ENCODE results near the gene OR51B2.

OR51B2 gene

DNA sequence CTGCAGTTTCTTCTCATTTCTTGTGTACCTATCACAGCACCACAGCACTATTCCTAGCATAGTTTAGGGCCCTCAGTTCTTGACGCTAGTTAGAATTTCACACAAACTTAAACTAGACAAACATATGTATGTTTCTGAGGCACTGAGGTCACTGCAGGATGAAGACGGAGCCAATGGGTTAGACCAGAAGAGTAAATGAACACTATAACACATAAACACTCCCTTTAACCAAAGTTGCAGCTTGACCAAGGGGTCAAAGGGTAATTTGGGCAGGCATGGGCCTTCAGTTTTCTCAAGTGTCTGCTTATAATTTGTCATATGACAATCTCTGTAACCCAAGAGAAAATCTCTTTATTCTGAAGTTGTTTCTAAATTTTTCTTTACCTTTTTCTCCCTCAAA is 41.5 kb downstream of the OR51B2 start:
- POLR2A ChIA-PET = no interaction called here
- H3K27ac ChIP-seq (ENCODE audit: extremely low read depth, low read depth, low read length) = no peak overlapping the region
- CTCF ChIA-PET = no interaction called here

DNA sequence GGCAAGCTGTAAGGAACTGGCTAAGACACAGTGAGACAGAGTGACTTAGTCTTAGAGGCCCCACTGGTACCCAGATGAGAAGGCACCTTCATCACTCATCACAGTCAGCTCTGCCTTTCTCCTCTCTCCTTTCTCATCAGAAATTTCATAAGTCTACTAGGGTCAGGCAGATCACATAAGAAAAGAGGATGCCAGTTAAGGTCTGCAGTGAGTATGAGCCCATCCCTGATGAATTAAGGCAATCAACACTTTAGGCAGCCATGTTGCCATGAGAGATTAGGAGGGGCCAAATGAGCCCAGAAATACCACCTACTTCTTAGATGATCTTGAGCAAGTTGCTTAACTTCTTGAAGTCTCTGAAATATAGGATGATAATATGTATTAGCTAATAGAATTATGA is 42.5 kb downstream of the OR51B2 start:
- no peak for TF ChIP-seq ZNF132 (tag by site-specific recombination; IDR thresholded peaks at IDR 0.05; ENCODE audit: borderline replicate concordance)
- TF ChIP-seq, protein P1, sequence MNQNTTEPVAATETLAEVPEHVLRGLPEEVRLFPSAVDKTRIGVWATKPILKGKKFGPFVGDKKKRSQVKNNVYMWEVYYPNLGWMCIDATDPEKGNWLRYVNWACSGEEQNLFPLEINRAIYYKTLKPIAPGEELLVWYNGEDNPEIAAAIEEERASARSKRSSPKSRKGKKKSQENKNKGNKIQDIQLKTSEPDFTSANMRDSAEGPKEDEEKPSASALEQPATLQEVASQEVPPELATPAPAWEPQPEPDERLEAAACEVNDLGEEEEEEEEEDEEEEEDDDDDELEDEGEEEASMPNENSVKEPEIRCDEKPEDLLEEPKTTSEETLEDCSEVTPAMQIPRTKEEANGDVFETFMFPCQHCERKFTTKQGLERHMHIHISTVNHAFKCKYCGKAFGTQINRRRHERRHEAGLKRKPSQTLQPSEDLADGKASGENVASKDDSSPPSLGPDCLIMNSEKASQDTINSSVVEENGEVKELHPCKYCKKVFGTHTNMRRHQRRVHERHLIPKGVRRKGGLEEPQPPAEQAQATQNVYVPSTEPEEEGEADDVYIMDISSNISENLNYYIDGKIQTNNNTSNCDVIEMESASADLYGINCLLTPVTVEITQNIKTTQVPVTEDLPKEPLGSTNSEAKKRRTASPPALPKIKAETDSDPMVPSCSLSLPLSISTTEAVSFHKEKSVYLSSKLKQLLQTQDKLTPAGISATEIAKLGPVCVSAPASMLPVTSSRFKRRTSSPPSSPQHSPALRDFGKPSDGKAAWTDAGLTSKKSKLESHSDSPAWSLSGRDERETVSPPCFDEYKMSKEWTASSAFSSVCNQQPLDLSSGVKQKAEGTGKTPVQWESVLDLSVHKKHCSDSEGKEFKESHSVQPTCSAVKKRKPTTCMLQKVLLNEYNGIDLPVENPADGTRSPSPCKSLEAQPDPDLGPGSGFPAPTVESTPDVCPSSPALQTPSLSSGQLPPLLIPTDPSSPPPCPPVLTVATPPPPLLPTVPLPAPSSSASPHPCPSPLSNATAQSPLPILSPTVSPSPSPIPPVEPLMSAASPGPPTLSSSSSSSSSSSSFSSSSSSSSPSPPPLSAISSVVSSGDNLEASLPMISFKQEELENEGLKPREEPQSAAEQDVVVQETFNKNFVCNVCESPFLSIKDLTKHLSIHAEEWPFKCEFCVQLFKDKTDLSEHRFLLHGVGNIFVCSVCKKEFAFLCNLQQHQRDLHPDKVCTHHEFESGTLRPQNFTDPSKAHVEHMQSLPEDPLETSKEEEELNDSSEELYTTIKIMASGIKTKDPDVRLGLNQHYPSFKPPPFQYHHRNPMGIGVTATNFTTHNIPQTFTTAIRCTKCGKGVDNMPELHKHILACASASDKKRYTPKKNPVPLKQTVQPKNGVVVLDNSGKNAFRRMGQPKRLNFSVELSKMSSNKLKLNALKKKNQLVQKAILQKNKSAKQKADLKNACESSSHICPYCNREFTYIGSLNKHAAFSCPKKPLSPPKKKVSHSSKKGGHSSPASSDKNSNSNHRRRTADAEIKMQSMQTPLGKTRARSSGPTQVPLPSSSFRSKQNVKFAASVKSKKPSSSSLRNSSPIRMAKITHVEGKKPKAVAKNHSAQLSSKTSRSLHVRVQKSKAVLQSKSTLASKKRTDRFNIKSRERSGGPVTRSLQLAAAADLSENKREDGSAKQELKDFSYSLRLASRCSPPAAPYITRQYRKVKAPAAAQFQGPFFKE (tag by site-specific recombination; IDR thresholded peaks at IDR 0.05; ENCODE audit: borderline replicate concordance) = no peak
- TF ChIP-seq, protein P2, sequence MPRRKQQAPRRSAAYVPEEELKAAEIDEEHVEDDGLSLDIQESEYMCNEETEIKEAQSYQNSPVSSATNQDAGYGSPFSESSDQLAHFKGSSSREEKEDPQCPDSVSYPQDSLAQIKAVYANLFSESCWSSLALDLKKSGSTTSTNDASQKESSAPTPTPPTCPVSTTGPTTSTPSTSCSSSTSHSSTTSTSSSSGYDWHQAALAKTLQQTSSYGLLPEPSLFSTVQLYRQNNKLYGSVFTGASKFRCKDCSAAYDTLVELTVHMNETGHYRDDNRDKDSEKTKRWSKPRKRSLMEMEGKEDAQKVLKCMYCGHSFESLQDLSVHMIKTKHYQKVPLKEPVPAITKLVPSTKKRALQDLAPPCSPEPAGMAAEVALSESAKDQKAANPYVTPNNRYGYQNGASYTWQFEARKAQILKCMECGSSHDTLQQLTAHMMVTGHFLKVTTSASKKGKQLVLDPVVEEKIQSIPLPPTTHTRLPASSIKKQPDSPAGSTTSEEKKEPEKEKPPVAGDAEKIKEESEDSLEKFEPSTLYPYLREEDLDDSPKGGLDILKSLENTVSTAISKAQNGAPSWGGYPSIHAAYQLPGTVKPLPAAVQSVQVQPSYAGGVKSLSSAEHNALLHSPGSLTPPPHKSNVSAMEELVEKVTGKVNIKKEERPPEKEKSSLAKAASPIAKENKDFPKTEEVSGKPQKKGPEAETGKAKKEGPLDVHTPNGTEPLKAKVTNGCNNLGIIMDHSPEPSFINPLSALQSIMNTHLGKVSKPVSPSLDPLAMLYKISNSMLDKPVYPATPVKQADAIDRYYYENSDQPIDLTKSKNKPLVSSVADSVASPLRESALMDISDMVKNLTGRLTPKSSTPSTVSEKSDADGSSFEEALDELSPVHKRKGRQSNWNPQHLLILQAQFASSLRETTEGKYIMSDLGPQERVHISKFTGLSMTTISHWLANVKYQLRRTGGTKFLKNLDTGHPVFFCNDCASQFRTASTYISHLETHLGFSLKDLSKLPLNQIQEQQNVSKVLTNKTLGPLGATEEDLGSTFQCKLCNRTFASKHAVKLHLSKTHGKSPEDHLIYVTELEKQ (tag by site-specific recombination; IDR thresholded peaks at IDR 0.05; ENCODE audit: borderline replicate concordance) = no peak
- no peak for TF ChIP-seq ZFHX2 (tag by site-specific recombination; conservative IDR thresholded peaks at IDR 0.05)
- TF ChIP-seq BCL11A (tag by site-specific recombination; IDR thresholded peaks at IDR 0.05; ENCODE audit: low read depth) = no peak
- TF ChIP-seq ZNF138 (tag by site-specific recombination; IDR thresholded peaks at IDR 0.05; ENCODE audit: borderline replicate concordance) = no peak
- no peak for TF ChIP-seq ZNF785 (tag by site-specific recombination; IDR thresholded peaks at IDR 0.05)
- TF ChIP-seq ZBTB48 (tag by site-specific recombination; IDR thresholded peaks at IDR 0.05) = no peak
- TF ChIP-seq SP7 (tag by site-specific recombination; IDR thresholded peaks at IDR 0.05) = no peak
- no peak for TF ChIP-seq ZNF521 (tag by site-specific recombination; IDR thresholded peaks at IDR 0.05)
- TF ChIP-seq ZNF830 (tag by site-specific recombination; IDR thresholded peaks at IDR 0.05; ENCODE audit: low read depth) = no peak
- no peak for TF ChIP-seq YY1 (tag by site-specific recombination; IDR thresholded peaks at IDR 0.05)
- H3K4me3 ChIP-seq (ENCODE audit: low read depth, low read length) = no peak overlapping the region
- no peaks in the 10 kb centered on the region for H3K4me1 ChIP-seq (ENCODE audit: control insufficient read depth, insufficient read depth, low read length)
- ChIA-PET CTCF (no interaction called here), POLR2A (no interaction called here)
- H3K36me3 ChIP-seq (ENCODE audit: control insufficient read depth in 2 of 2, insufficient read depth in 1 of 2, low read length in 2 of 2) = no peaks in the 10 kb centered on the region
- H3K27ac ChIP-seq (ENCODE audit: extremely low read depth, low read depth, low read length) = no peak overlapping the region
- no peaks in the 10 kb centered on the region for H3K9me3 ChIP-seq (ENCODE audit: control insufficient read depth, insufficient read depth, low read depth, low read length)

More for the DNA sequence above, 41.5 kb downstream of the OR51B2 start:
- Histone ChIP-seq H3K36me3 (ENCODE audit: control insufficient read depth in 2 of 2, insufficient read depth in 1 of 2, low read length in 2 of 2) (no peaks in the 10 kb centered on the region), H3K4me1 (ENCODE audit: control insufficient read depth, insufficient read depth, low read length) (no peaks in the 10 kb centered on the region), H3K4me3 (ENCODE audit: low read depth, low read length) (no peak overlapping the region), H3K9me3 (ENCODE audit: control insufficient read depth, insufficient read depth, low read depth, low read length) (no peaks in the 10 kb centered on the region)
- TF ChIP-seq, protein P3, sequence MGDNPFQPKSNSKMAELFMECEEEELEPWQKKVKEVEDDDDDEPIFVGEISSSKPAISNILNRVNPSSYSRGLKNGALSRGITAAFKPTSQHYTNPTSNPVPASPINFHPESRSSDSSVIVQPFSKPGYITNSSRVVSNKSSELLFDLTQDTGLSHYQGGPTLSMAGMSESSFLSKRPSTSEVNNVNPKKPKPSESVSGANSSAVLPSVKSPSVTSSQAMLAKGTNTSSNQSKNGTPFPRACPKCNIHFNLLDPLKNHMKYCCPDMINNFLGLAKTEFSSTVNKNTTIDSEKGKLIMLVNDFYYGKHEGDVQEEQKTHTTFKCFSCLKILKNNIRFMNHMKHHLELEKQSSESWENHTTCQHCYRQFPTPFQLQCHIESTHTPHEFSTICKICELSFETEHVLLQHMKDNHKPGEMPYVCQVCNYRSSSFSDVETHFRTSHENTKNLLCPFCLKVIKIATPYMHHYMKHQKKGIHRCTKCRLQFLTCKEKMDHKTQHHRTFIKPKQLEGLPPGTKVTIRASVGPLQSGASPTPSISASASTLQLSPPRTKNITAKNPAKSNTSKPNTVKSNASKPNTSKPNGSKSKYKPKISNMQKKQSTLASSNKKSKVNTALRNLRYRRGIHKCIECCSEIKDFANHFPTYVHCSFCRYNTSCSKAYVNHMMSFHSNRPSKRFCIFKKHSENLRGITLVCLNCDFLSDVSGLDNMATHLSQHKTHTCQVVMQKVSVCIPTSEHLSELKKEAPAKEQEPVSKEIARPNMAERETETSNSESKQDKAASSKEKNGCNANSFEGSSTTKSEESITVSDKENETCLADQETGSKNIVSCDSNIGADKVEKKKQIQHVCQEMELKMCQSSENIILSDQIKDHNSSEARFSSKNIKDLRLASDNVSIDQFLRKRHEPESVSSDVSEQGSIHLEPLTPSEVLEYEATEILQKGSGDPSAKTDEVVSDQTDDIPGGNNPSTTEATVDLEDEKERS (tag by site-specific recombination; IDR thresholded peaks at IDR 0.05) = no peak
